AG04450 (cell line): ENCODE measurements around the gene USP2. TPM values are rescaled to one million over a fixed set of nuclear protein-coding genes. Genes with fewer than 3 reads are reported as not detected.

Experiments used
- CTCF ChIA-PET: fragments of 300-600, 350-600 bp; formaldehyde crosslinking; extraction: SDS; loops from one replicate; lab custom pipeline; 2022; ENCODE audit warnings: antibody characterized with exemption, inconsistent platforms; lab: Charles Lee
- POLR2A ChIA-PET: fragments of 350-600 bp; formaldehyde crosslinking; extraction: SDS; loops from one replicate; lab custom pipeline; 2021; ENCODE audit warnings: antibody characterized with exemption, inconsistent platforms; lab: Yijun Ruan, JAX
- DNase-seq: peaks from one replicate; pipeline ENCODE4 v3.0.0-alpha.2; 2011; ENCODE audit warnings: low read depth, low spot score
- H3K27ac ChIP-seq: one replicate; pipeline ENCODE4 v1.5.1; 2012; ENCODE audit warnings: low read depth, low read length, control low read depth
- H3K27me3 ChIP-seq: one replicate; pipeline ENCODE4 v1.6.0; 2012; ENCODE audit warnings: low read length; ENCODE audit not compliant: control insufficient read depth, insufficient read depth
- H3K4me3 ChIP-seq: 2 replicates; pipeline ENCODE4 v1.5.1; 2011; ENCODE audit warnings: mild to moderate bottlenecking, low read depth, low read length, control low read depth
- H3K9me3 ChIP-seq: 2 replicates; pipeline ENCODE4 v1.5.1; 2012; ENCODE audit warnings: low read length; ENCODE audit not compliant: control insufficient read depth, insufficient read depth
- CTCF ChIP-seq: IDR thresholded peaks from 2 replicates; pipeline ENCODE4 v1.5.1; 2011; ENCODE audit warnings: low read depth, low read length, control low read depth, inconsistent platforms
- polyA plus RNA-seq: library from polyadenylated mRNA; depleted of rRNA; stranded (reverse); fragments of >200 nt; gene quantifications from 2 replicates; pipeline ENCODE4 v1.2.3, GENCODE V29; 2011

The USP2 gene
- polyA plus RNA-seq, 1 experiment = 0.32 TPM

DNA sequence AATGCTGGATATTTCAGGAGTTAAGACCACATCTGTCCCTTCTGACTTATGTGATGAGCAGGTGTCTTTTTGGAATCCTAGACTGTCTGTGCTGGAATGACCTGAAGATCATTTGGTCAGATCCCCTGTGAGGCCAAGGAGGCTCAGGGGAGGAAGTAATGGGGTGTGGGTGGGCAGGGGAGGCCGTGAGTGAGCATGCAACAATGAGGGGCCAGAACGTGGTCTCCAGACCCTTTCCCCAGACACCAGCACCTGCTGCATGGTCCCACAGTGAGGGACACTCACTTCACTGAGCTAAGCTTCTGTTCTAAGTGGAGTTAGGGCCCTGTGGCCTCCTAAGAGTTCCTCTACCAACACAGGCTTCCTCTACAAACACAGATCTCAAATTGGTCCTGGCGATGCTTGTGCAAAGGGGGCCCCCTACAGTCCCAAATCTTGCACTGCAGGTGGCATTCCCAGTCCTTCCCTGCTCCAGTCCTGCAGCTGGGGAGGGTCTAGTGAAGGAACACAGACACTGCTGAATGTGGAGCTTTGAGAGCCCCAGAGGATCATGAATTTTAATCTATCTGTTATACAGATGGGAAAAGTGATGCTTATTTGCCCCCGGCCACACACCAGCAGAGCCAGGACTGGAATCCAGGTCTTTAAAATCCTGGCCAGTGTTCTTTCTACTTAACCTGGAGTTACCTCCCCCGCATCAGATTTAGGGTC is 7.4 kb downstream of the USP2 start:
- TF ChIP-seq CTCF = peak; percentile 97
- H3K4me3 ChIP-seq = no peak overlapping the region

DNA sequence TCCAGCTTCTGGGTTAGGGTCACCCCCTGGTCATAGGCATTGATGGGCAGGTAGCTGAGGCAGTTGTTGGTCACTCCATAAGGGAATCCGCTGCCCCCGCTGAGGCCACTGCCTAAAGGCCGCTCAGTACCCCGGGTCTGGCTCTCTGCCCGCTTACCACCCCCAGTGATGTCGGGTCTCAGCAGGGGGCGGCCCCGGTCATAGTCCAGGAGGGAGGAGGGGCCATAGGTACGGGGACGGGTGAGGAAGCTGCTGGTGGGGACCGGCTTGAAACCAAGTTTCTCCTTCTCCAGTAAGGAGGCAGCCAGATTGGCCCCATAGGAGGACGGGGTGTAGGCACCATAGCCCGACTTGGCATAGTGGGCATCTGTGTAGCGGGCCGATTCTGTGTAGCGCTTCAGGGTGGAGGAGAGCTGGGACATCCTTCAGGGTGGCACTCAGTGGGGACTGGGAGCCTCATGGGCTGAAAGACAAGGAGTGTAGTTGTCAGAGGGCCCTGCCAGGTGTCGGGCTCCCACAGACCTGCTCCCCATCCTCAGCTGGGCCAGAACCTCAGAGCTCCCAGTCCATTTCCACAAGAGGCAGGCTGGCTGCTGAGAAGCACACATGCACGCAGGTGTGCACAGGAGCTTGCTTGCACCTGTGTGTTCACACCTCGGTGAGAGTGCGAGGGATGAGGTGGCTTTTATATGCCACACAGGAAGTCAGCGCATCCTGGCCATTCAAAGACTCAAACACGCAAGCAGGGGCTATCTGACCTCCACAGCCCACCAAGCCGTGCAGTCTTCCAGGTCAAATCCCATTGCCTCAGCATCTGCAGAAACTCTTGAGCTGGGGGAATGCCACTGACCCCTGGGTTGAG is 8.2 kb downstream of the USP2 start:
- CTCF ChIA-PET = interaction anchor here (0.7 to 7.5 kb wide), 21 partner anchors 9 to 271 kb away, joined by 3 to 102 read pairs (median 4); partner anchors contain the start of genes C1QTNF5 and DPAGT1
- DNase-seq = no peak
- POLR2A ChIA-PET = interaction anchor here (1.0 kb wide), 1 partner anchor 9 kb away, joined by 3 read pairs; no protein-coding TSS in a partner anchor

More for the DNA sequence above, 7.4 kb downstream of the USP2 start:
- Histone ChIP-seq H3K27ac (no peak overlapping the region), H3K27me3 (peaks cover 12% of the 10 kb centered on the region), H3K9me3 (no peaks in the 10 kb centered on the region)
- CTCF ChIA-PET = interaction anchor here (0.7 to 7.5 kb wide), 29 partner anchors 9 to 272 kb away, joined by 3 to 102 read pairs (median 4); partner anchors contain the start of genes C1QTNF5, CBL, DPAGT1 and MCAM
- peak; percentile 51 for DNase-seq
- POLR2A ChIA-PET = interaction anchor here (1.0 kb wide), 2 partner anchors 10 to 18 kb away, joined by 3 to 5 read pairs; no protein-coding TSS in a partner anchor

DNA sequence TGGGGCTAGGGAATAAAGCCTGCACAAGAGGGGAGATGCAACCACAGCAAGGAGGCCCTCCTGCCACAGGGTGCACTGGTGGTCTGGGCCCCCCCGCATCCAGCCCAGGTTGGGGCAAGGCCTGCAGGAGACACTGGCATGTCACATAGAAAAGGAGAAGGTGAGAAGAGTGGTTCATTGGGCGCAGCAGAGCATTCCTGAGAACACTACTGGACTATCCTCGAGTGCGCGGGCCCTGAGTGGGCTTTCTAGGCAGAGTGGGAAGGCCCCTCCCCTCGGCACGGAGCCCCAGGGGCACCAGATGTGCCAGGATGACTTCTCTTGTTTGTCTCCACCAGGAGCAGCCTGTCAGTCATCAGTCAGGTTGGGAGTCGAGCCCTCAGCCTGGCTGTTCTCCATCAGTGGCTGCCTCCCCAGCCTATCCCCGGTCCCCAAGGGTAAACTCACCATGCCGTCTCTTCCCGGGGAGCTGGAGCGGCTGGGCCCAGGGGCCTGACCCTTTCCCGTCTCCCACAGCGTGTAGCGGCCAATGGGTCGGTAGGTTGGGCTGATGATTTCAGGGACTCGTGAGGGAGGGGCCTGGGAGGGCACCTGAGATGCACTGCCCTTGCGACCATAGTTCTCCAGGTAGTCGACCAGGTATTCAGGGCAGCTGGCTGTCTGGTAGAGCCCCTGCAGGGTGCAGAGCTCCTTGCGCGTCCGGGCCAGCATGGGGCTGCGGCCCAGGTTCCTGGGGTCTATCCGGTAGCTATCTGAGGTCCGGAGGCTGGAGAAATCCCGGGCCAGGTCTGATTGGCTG is 9.0 kb downstream of the USP2 start:
- ChIA-PET CTCF (interaction anchor here (1.5 to 7.5 kb wide), 6 partner anchors 8 to 50 kb away, joined by 4 to 102 read pairs (median 30); partner anchors contain the start of gene C1QTNF5), POLR2A (no interaction called here)
- Histone ChIP-seq H3K9me3 (no peaks in the 10 kb centered on the region), H3K27ac (no peak overlapping the region), H3K4me3 (no peak overlapping the region), H3K27me3 (peaks cover 12% of the 10 kb centered on the region)
- TF ChIP-seq CTCF = no peak
- no peak for DNase-seq

More for the DNA sequence above, 8.2 kb downstream of the USP2 start:
- H3K27me3 ChIP-seq = peaks cover 12% of the 10 kb centered on the region
- no peaks in the 10 kb centered on the region for H3K9me3 ChIP-seq
- no peak for TF ChIP-seq CTCF
- no peak overlapping the region for H3K4me3 ChIP-seq
- no peak overlapping the region for H3K27ac ChIP-seq

DNA sequence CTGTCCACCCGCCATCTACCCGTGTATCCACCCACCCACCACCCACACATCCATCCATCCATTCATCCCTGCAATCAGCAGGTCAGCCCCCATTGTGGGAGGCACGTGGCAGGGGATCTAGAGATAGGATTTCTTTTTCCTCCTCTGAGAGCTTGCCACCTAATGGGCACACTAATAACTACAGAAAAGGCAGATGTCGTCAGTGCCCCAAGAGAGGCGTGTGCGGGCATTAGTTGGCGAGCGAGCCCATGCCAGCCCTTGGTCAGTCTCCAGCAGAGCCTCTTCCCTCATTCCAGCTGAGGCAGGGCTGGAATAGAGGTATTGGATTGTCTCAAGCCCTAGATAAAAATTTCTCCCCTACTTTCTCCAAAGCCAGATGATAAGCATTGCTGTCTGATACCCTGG is 9.7 kb downstream of the USP2 start:
- Histone ChIP-seq H3K27ac (no peak overlapping the region), H3K9me3 (no peaks in the 10 kb centered on the region), H3K4me3 (no peak overlapping the region), H3K27me3 (peaks cover 12% of the 10 kb centered on the region)
- POLR2A ChIA-PET = interaction anchor here (0.7 kb wide), 1 partner anchor 11 kb away, joined by 3 read pairs; no protein-coding TSS in a partner anchor
- TF ChIP-seq CTCF = no peak
- CTCF ChIA-PET = interaction anchor here (1.9 to 7.5 kb wide), 2 partner anchors 9 to 15 kb away, joined by 9 to 102 read pairs; partner anchors contain the start of gene USP2
- DNase-seq = no peak
